Gastrocnemius medialis (tissue), 4 donors: Measurements from ENCODE around the gene MAD1L1.

Experiments used
- CTCF ChIP-seq, 5 experiments: fragments of 450-650 bp in 3 of 5; fragments of 200-600 bp in 2 of 5; sonication (generic) in 2 of 5; IDR thresholded peaks in 4 of 5; conservative IDR thresholded peaks in 1 of 5; 1 replicate in 4 of 5; 2 replicates in 1 of 5; pipeline ENCODE4 v1.5.1; 2016 to 2019; ENCODE audit warnings: antibody characterized with exemption in 5 of 5, mild to moderate bottlenecking in 3 of 5, moderate library complexity in 3 of 5
- POLR2A ChIP-seq, 2 donors: fragments of 450-650 bp; IDR thresholded peaks; one replicate each; pipeline ENCODE4 v1.6.1; 2017; ENCODE audit warnings: antibody characterized with exemption in 2 of 2, mild to moderate bottlenecking in 2 of 2, moderate library complexity in 2 of 2

GRCh38 chr7:2000746-2001321, 231.9 kb downstream of the MAD1L1 start:
- TF ChIP-seq CTCF (IDR thresholded peaks at IDR 0.05 in 4 of 5, conservative IDR thresholded peaks at IDR 0.05 in 1 of 5): no peak
- no peak for TF ChIP-seq POLR2A (IDR thresholded peaks at IDR 0.05)
